ENCODE data around the gene PTPRG.

Gene PTPRG

DNA sequence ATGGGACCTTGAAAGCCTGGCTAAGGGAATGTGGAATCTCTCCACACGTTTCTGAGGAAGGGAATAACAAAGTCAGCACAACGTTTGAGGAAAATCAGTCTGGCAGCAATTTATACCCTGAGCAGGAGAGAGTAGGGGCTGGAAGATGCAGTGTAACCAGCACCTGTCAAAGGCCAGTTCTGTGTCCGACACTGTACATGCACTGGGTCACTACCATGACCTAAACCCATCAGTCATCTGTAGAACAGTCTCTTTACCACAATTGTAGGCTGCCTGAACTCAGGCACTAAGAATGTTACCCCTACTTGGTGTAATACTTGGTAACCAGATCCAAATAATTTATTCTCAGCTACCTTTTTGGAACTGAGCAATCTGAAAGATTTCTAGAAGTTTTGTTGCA lies 698.6 kb downstream of the PTPRG start:
- no peaks in the 10 kb centered on the region for H3K9me3 ChIP-seq (ENCODE audit: control insufficient read depth, insufficient read depth, low read length)
- TF ChIP-seq EZH2phosphoT487 (IDR thresholded peaks at IDR 0.05; ENCODE audit: borderline replicate concordance, low read length), result no peak
- TF ChIP-seq, protein P1, sequence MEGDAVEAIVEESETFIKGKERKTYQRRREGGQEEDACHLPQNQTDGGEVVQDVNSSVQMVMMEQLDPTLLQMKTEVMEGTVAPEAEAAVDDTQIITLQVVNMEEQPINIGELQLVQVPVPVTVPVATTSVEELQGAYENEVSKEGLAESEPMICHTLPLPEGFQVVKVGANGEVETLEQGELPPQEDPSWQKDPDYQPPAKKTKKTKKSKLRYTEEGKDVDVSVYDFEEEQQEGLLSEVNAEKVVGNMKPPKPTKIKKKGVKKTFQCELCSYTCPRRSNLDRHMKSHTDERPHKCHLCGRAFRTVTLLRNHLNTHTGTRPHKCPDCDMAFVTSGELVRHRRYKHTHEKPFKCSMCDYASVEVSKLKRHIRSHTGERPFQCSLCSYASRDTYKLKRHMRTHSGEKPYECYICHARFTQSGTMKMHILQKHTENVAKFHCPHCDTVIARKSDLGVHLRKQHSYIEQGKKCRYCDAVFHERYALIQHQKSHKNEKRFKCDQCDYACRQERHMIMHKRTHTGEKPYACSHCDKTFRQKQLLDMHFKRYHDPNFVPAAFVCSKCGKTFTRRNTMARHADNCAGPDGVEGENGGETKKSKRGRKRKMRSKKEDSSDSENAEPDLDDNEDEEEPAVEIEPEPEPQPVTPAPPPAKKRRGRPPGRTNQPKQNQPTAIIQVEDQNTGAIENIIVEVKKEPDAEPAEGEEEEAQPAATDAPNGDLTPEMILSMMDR (IDR thresholded peaks at IDR 0.05; ENCODE audit: low read depth, low read length, poor library complexity, severe bottlenecking), result no peak
- H3K4me2 ChIP-seq (ENCODE audit: low read length), result no peak overlapping the region
- peaks cover 27% of the 10 kb centered on the region for H3K27me3 ChIP-seq (ENCODE audit: control insufficient read depth, low read length)
- no peaks in the 10 kb centered on the region for H3K36me3 ChIP-seq (ENCODE audit: control insufficient read depth, low read length)
- H3K9me2 ChIP-seq (replicated peaks; ENCODE audit: control insufficient read depth, low read length), result no peaks in the 10 kb centered on the region
- H3K4me1 ChIP-seq (ENCODE audit: control insufficient read depth, low read length), result no peaks in the 10 kb centered on the region
- no peaks in the 10 kb centered on the region for H3F3A ChIP-seq (ENCODE audit: control insufficient read depth, insufficient read depth)
- no peak overlapping the region for H3K4me3 ChIP-seq (ENCODE audit: low read length)
- H3K79me2 ChIP-seq (ENCODE audit: control insufficient read depth, low read length), result no peaks in the 10 kb centered on the region
- no peak overlapping the region for H3K27ac ChIP-seq (ENCODE audit: low read depth, low read length)
- no peaks in the 10 kb centered on the region for H4K20me1 ChIP-seq (ENCODE audit: control insufficient read depth, insufficient read depth, low read depth, low read length)

GRCh38 chr3:62260655-62261054 lies 699.3 kb downstream of the PTPRG start:
- no peak overlapping the region for H3K4me3 ChIP-seq (ENCODE audit: low read length)
- no peak overlapping the region for H3K27ac ChIP-seq (ENCODE audit: low read depth, low read length)
- H3K79me2 ChIP-seq (ENCODE audit: control insufficient read depth, low read length), result no peaks in the 10 kb centered on the region
- H4K20me1 ChIP-seq (ENCODE audit: control insufficient read depth, insufficient read depth, low read depth, low read length), result no peaks in the 10 kb centered on the region
- TF ChIP-seq EZH2phosphoT487 (IDR thresholded peaks at IDR 0.05; ENCODE audit: borderline replicate concordance, low read length), result no peak
- TF ChIP-seq, protein P1 (IDR thresholded peaks at IDR 0.05; ENCODE audit: low read depth, low read length, poor library complexity, severe bottlenecking), result no peak
- no peaks in the 10 kb centered on the region for H3F3A ChIP-seq (ENCODE audit: control insufficient read depth, insufficient read depth)
- H3K9me2 ChIP-seq (replicated peaks; ENCODE audit: control insufficient read depth, low read length), result no peaks in the 10 kb centered on the region
- no peaks in the 10 kb centered on the region for H3K4me1 ChIP-seq (ENCODE audit: control insufficient read depth, low read length)
- H3K27me3 ChIP-seq (ENCODE audit: control insufficient read depth, low read length), result peaks cover 24% of the 10 kb centered on the region
- no peaks in the 10 kb centered on the region for H3K36me3 ChIP-seq (ENCODE audit: control insufficient read depth, low read length)
- H3K9me3 ChIP-seq (ENCODE audit: control insufficient read depth, insufficient read depth, low read length), result no peaks in the 10 kb centered on the region
- no peak overlapping the region for H3K4me2 ChIP-seq (ENCODE audit: low read length)

GRCh38 chr3:62261121-62261520 lies 699.8 kb downstream of the PTPRG start:
- peaks cover 22% of the 10 kb centered on the region for H3K27me3 ChIP-seq (ENCODE audit: control insufficient read depth, low read length)
- no peaks in the 10 kb centered on the region for H3K9me2 ChIP-seq (replicated peaks; ENCODE audit: control insufficient read depth, low read length)
- no peaks in the 10 kb centered on the region for H3K9me3 ChIP-seq (ENCODE audit: control insufficient read depth, insufficient read depth, low read length)
- H3K79me2 ChIP-seq (ENCODE audit: control insufficient read depth, low read length), result no peaks in the 10 kb centered on the region
- no peak overlapping the region for H3K4me3 ChIP-seq (ENCODE audit: low read length)
- H3K27ac ChIP-seq (ENCODE audit: low read depth, low read length), result no peak overlapping the region
- H3K36me3 ChIP-seq (ENCODE audit: control insufficient read depth, low read length), result no peaks in the 10 kb centered on the region
- no peaks in the 10 kb centered on the region for H3K4me1 ChIP-seq (ENCODE audit: control insufficient read depth, low read length)
- no peak for TF ChIP-seq EZH2phosphoT487 (IDR thresholded peaks at IDR 0.05; ENCODE audit: borderline replicate concordance, low read length)
- TF ChIP-seq, protein P1 (IDR thresholded peaks at IDR 0.05; ENCODE audit: low read depth, low read length, poor library complexity, severe bottlenecking), result no peak
- no peak overlapping the region for H3K4me2 ChIP-seq (ENCODE audit: low read length)
- H3F3A ChIP-seq (ENCODE audit: control insufficient read depth, insufficient read depth), result no peaks in the 10 kb centered on the region
- no peaks in the 10 kb centered on the region for H4K20me1 ChIP-seq (ENCODE audit: control insufficient read depth, insufficient read depth, low read depth, low read length)

DNA sequence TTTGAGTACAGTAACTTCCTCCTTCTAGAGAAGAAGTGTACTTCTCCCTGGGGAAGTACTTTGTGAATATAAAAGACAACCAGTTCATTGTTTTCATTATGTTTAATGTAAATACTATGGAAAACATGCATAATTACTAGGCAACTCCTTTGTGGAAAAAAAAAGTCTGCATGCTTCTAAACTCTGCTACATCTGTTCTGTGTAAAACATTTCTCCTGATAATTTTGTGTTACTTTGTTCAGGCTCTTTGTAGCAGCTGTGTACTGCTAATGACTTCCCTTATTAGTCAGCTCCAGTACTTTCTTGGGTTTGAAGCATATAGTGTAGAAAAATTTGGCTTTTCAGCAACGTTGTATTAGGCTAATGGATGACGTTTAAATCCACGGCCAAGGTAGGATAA lies 700.4 kb downstream of the PTPRG start:
- Histone ChIP-seq H3F3A (ENCODE audit: control insufficient read depth, insufficient read depth) (no peaks in the 10 kb centered on the region), H3K4me1 (ENCODE audit: control insufficient read depth, low read length) (no peaks in the 10 kb centered on the region), H3K27me3 (ENCODE audit: control insufficient read depth, low read length) (peaks cover 20% of the 10 kb centered on the region), H3K4me3 (ENCODE audit: low read length) (no peak overlapping the region), H3K36me3 (ENCODE audit: control insufficient read depth, low read length) (no peaks in the 10 kb centered on the region), H3K4me2 (ENCODE audit: low read length) (no peak overlapping the region), H3K27ac (ENCODE audit: low read depth, low read length) (no peak overlapping the region), H3K9me2 (replicated peaks; ENCODE audit: control insufficient read depth, low read length) (no peaks in the 10 kb centered on the region), H3K9me3 (ENCODE audit: control insufficient read depth, insufficient read depth, low read length) (no peaks in the 10 kb centered on the region), H3K79me2 (ENCODE audit: control insufficient read depth, low read length) (no peaks in the 10 kb centered on the region), H4K20me1 (ENCODE audit: control insufficient read depth, insufficient read depth, low read depth, low read length) (no peaks in the 10 kb centered on the region)
- TF ChIP-seq, protein P1 (IDR thresholded peaks at IDR 0.05; ENCODE audit: low read depth, low read length, poor library complexity, severe bottlenecking), result no peak
- no peak for TF ChIP-seq EZH2phosphoT487 (IDR thresholded peaks at IDR 0.05; ENCODE audit: borderline replicate concordance, low read length)

All from DOHH2 (cell line).